ENCODE results near the gene TMC1. TPM values are rescaled to one million over a fixed set of nuclear protein-coding genes. Genes with fewer than 3 reads are reported as not detected.

The TMC1 gene
- total RNA-seq, 1 experiment from 2014 or later = 5.5 TPM

DNA sequence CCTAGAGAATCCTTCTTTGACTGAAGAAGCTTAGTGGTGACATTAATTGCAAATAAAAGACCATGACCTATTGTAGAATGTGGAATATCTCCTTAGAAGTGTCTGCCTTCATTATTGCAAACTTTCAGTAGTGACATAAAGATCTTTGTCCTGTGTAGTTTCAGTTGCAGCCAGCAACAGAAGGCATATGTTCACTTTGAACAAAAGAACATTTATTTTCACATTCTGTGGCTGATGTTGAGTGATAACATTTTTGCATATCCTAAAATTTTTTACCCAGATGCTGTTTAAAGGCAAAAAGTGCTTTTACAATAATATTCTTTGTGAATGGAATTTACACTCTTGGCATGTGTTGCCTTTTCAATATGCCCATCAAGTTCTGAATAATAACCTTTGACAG, 165.9 kb downstream of the TMC1 start:
- ChIA-PET CTCF (no interaction called here), POLR2A (ENCODE audit: unreplicated experiment) (no interaction called here)
- Histone ChIP-seq H3K4me1 (replicated peaks; ENCODE audit: insufficient read depth) (0 out of 2 replicates have a peak, but pooled peaks cover 10% of the 10 kb centered on the region), H2AFZ (no peak overlapping the region), H3F3A (ENCODE audit: insufficient read depth, low read depth) (peaks cover 3% of the 10 kb centered on the region; the same call in 1 of the 2 replicates), H3K4me3 (no peak overlapping the region), H4K20me1 (ENCODE audit: insufficient read depth) (no peaks in the 10 kb centered on the region), H3K27ac (no peak overlapping the region), H3K27me3 (ENCODE audit: insufficient read depth, low read depth) (no peaks in the 10 kb centered on the region), H3K36me3 (ENCODE audit: low read depth) (no peaks in the 10 kb centered on the region), H3K9me3 (ENCODE audit: insufficient read depth, low read depth) (peaks cover 6% of the 10 kb centered on the region; the same call in 1 of the 2 replicates), H3K79me2 (ENCODE audit: low read depth) (no peaks in the 10 kb centered on the region), H3K9me2 (ENCODE audit: insufficient read depth) (0 out of 2 replicates have a peak, but pooled peaks cover 5% of the 10 kb centered on the region), H3K4me2 (no peak overlapping the region)
- BruUV-seq (replicated peaks) = no TSS peak
- intact Hi-C loops (cut with micrococcal nuclease; ENCODE audit: unreplicated experiment) = loop anchor here (5.0 kb wide), 1 partner anchor 65 kb away; no protein-coding TSS in a partner anchor
- TF ChIP-seq EZH2 (IDR thresholded peaks at IDR 0.05; ENCODE audit: low read depth) = no peak
- TF ChIP-seq, protein P1, sequence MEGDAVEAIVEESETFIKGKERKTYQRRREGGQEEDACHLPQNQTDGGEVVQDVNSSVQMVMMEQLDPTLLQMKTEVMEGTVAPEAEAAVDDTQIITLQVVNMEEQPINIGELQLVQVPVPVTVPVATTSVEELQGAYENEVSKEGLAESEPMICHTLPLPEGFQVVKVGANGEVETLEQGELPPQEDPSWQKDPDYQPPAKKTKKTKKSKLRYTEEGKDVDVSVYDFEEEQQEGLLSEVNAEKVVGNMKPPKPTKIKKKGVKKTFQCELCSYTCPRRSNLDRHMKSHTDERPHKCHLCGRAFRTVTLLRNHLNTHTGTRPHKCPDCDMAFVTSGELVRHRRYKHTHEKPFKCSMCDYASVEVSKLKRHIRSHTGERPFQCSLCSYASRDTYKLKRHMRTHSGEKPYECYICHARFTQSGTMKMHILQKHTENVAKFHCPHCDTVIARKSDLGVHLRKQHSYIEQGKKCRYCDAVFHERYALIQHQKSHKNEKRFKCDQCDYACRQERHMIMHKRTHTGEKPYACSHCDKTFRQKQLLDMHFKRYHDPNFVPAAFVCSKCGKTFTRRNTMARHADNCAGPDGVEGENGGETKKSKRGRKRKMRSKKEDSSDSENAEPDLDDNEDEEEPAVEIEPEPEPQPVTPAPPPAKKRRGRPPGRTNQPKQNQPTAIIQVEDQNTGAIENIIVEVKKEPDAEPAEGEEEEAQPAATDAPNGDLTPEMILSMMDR (conservative IDR thresholded peaks at IDR 0.05) = no peak
- DNase-seq = no peak

DNA sequence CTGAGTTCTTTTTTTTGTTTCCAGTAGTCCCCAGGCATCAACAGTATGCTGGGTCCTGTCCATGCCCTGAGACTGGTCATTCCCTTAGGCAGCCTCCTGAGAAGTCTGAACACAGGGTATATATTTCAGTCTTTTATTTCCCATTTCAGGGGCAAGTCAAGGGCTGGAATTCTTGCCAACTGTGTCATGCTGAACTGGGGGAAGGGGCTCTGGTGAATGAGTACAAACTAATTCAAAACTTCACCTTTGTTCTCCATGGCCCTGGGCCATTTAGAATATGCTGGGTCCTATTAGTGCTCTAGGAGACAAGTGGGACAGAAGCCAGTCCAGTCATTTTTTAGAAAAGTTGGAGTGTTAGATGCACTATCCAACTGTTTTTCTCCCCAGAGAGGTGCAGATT, 170.3 kb downstream of the TMC1 start:
- TF ChIP-seq, protein P1 (conservative IDR thresholded peaks at IDR 0.05) = no peak
- TF ChIP-seq EZH2 (IDR thresholded peaks at IDR 0.05; ENCODE audit: low read depth) = no peak
- Histone ChIP-seq H3K9me2 (ENCODE audit: insufficient read depth) (0 out of 2 replicates have a peak, but pooled peaks cover 5% of the 10 kb centered on the region), H3F3A (ENCODE audit: insufficient read depth, low read depth) (no peaks in the 10 kb centered on the region), H3K4me1 (replicated peaks; ENCODE audit: insufficient read depth) (0 out of 2 replicates have a peak, but pooled peaks cover 4% of the 10 kb centered on the region), H3K4me3 (no peak overlapping the region), H4K20me1 (ENCODE audit: insufficient read depth) (no peaks in the 10 kb centered on the region), H3K27ac (no peak overlapping the region), H3K79me2 (ENCODE audit: low read depth) (no peaks in the 10 kb centered on the region), H3K4me2 (no peak overlapping the region), H2AFZ (no peak overlapping the region), H3K36me3 (ENCODE audit: low read depth) (no peaks in the 10 kb centered on the region), H3K9me3 (ENCODE audit: insufficient read depth, low read depth) (peaks cover 6% of the 10 kb centered on the region; the same call in 1 of the 2 replicates), H3K27me3 (ENCODE audit: insufficient read depth, low read depth) (no peaks in the 10 kb centered on the region)
- intact Hi-C loops (cut with micrococcal nuclease; ENCODE audit: unreplicated experiment) = no loop called here
- POLR2A ChIA-PET (ENCODE audit: unreplicated experiment) = no interaction called here
- CTCF ChIA-PET = no interaction called here
- BruUV-seq (replicated peaks) = no TSS peak
- no peak for DNase-seq

DNA sequence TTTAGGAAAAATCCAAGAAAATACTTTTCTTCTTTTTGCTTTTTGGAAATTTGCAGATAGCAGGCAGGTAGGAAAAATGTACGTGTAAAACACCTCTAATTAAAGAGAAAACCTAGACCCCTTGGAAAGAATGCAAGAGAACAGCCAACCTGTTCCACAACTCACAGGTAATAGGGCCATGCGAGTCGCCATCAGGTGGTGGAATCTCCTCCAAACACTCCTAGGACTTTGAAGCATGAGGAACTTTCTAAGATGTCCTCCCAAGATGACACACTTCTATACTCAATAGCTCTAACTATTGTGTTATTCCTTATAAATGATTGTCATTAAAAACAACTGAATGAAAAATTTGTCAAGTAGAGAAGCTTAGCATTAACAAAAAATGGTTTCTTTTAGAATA, 174.0 kb downstream of the TMC1 start:
- no peak overlapping the region for H3K4me3 ChIP-seq
- intact Hi-C loops (cut with micrococcal nuclease; ENCODE audit: unreplicated experiment) = no loop called here
- no peak overlapping the region for H3K27ac ChIP-seq
- no TSS peak for BruUV-seq (replicated peaks)
- no peaks in the 10 kb centered on the region for H3K36me3 ChIP-seq (ENCODE audit: low read depth)
- ChIA-PET POLR2A (ENCODE audit: unreplicated experiment) (interaction anchor here (0.6 kb wide), 1 partner anchor 403 kb away, joined by 6 read pairs; no protein-coding TSS in a partner anchor), CTCF (no interaction called here)
- H4K20me1 ChIP-seq (ENCODE audit: insufficient read depth) = no peaks in the 10 kb centered on the region
- H3K4me1 ChIP-seq (replicated peaks; ENCODE audit: insufficient read depth) = 0 out of 2 replicates have a peak, but pooled peaks cover 4% of the 10 kb centered on the region
- H3K9me3 ChIP-seq (ENCODE audit: insufficient read depth, low read depth) = peaks cover 6% of the 10 kb centered on the region; the same call in 1 of the 2 replicates
- H3F3A ChIP-seq (ENCODE audit: insufficient read depth, low read depth) = no peaks in the 10 kb centered on the region
- H3K27me3 ChIP-seq (ENCODE audit: insufficient read depth, low read depth) = no peaks in the 10 kb centered on the region
- TF ChIP-seq, protein P1 (conservative IDR thresholded peaks at IDR 0.05) = no peak
- no peak for TF ChIP-seq EZH2 (IDR thresholded peaks at IDR 0.05; ENCODE audit: low read depth)
- H3K79me2 ChIP-seq (ENCODE audit: low read depth) = no peaks in the 10 kb centered on the region
- no peak overlapping the region for H2AFZ ChIP-seq
- H3K4me2 ChIP-seq = no peak overlapping the region
- 0 out of 2 replicates have a peak, but pooled peaks cover 5% of the 10 kb centered on the region for H3K9me2 ChIP-seq (ENCODE audit: insufficient read depth)
- no peak for DNase-seq

Data from PC-9 (cell line).